Effector memory CD8-positive, alpha-beta T cell (primary cell): ENCODE measurements around the gene DGLUCY.
"Not testable (repeated sequence)": the region's sequence is repeated elsewhere in the genome, so short reads cannot be mapped to it uniquely, and the experiment has no call there.

Experiments
- ATAC-seq: fragments of 150-1000 bp; cut with Tn5 transposase; replicated peaks from 2 replicates; pipeline ENCODE4 v1.10.0; 2021; ENCODE audit warnings: mild to moderate bottlenecking, moderate library complexity
- DNase-seq, 3 experiments: peaks; one replicate each; pipeline ENCODE4 v3.0.0; 2021
- H3K27ac Mint-ChIP-seq, 2 donors: one replicate each; pipeline ENCODE4 v1.8.0; 2022; ENCODE audit warnings: mild to moderate bottlenecking in 2 of 2, mixed read lengths in 2 of 2, moderate library complexity in 2 of 2
- H3K27me3 Mint-ChIP-seq, 2 donors: one replicate each; pipeline ENCODE4 v1.8.0; 2022; ENCODE audit warnings: mixed read lengths in 2 of 2
- H3K36me3 Mint-ChIP-seq: one replicate; pipeline ENCODE4 v1.8.0; 2022; ENCODE audit warnings: mild to moderate bottlenecking, moderate library complexity, mixed read lengths; ENCODE audit not compliant: insufficient read depth
- H3K4me1 Mint-ChIP-seq, 2 donors: one replicate each; pipeline ENCODE4 v1.8.0; 2022; ENCODE audit warnings: low read depth in 2 of 2, mixed read lengths in 2 of 2
- H3K4me3 Mint-ChIP-seq, 2 donors: one replicate each; pipeline ENCODE4 v1.8.0; 2022; ENCODE audit warnings: mild to moderate bottlenecking in 2 of 2, mixed read lengths in 2 of 2, moderate library complexity in 2 of 2
- H3K9me3 Mint-ChIP-seq, 2 donors: one replicate each; pipeline ENCODE4 v1.8.0; 2022; ENCODE audit warnings: mixed read lengths in 2 of 2

DGLUCY gene

GRCh38 chr14:91233936-91234790 is 120.3 kb downstream of the DGLUCY start:
- DNase-seq (no peak), ATAC-seq (no peak)
- H3K4me1 Mint-ChIP-seq: peaks cover 57 to 71% of the 10 kb centered on the region in 2 donors
- H3K9me3 Mint-ChIP-seq: no peaks in the 10 kb centered on the region
- no peak overlapping the region for H3K4me3 Mint-ChIP-seq
- peaks cover 35% of the 10 kb centered on the region for H3K36me3 Mint-ChIP-seq
- H3K27ac Mint-ChIP-seq: peak overlapping the region; percentile 15 to 95
- H3K27me3 Mint-ChIP-seq: no peaks in the 10 kb centered on the region

GRCh38 chr14:91234791-91235114 is 120.9 kb downstream of the DGLUCY start:
- H3K27ac Mint-ChIP-seq: peak overlapping the region; percentile 15 to 95
- no peak for ATAC-seq
- H3K36me3 Mint-ChIP-seq: peaks cover 29% of the 10 kb centered on the region
- no peak overlapping the region for H3K4me3 Mint-ChIP-seq
- H3K9me3 Mint-ChIP-seq: no peaks in the 10 kb centered on the region
- no peaks in the 10 kb centered on the region for H3K27me3 Mint-ChIP-seq
- no peak for DNase-seq
- H3K4me1 Mint-ChIP-seq: peaks cover 55 to 71% of the 10 kb centered on the region in 2 donors

GRCh38 chr14:91235841-91236240 is 122.0 kb downstream of the DGLUCY start:
- Mint-ChIP-seq H3K27me3 (no peaks in the 10 kb centered on the region), H3K27ac (peak overlapping the region; percentile 44 to 95), H3K4me1 (peaks cover 53 to 69% of the 10 kb centered on the region in 2 donors), H3K4me3 (peak overlapping the region in 1 of 2 donors; percentile 14), H3K9me3 (no peaks in the 10 kb centered on the region), H3K36me3 (peaks cover 28% of the 10 kb centered on the region)
- DNase-seq: no peak
- ATAC-seq: no peak

- no peaks in the 10 kb centered on the region for H3K27me3 Mint-ChIP-seq
- H3K36me3 Mint-ChIP-seq: peaks cover 35% of the 10 kb centered on the region
- no peak for ATAC-seq
- no peaks in the 10 kb centered on the region for H3K9me3 Mint-ChIP-seq
- peaks cover 55 to 71% of the 10 kb centered on the region in 2 donors for H3K4me1 Mint-ChIP-seq
- H3K4me3 Mint-ChIP-seq: no peak overlapping the region
- no peak for DNase-seq
- H3K27ac Mint-ChIP-seq: peak overlapping the region in 1 of 2 donors; percentile 94
Observed at GRCh38 chr14:91237219-91237618, 123.3 kb downstream of the DGLUCY start.

GRCh38 chr14:91238085-91238484 is 124.2 kb downstream of the DGLUCY start:
- Mint-ChIP-seq H3K27me3 (no peaks in the 10 kb centered on the region), H3K9me3 (no peaks in the 10 kb centered on the region), H3K4me1 (peaks cover 57 to 75% of the 10 kb centered on the region in 2 donors), H3K27ac (peak overlapping the region; percentile 79 to 94), H3K4me3 (peak overlapping the region in 1 of 2 donors; percentile 86), H3K36me3 (peaks cover 43% of the 10 kb centered on the region)
- ATAC-seq (no peak), DNase-seq (no peak)

GRCh38 chr14:91238661-91239060 is 124.8 kb downstream of the DGLUCY start:
- no peaks in the 10 kb centered on the region for H3K9me3 Mint-ChIP-seq
- H3K4me3 Mint-ChIP-seq: peak overlapping the region; percentile 64 to 86
- H3K27ac Mint-ChIP-seq: peak overlapping the region; percentile 79 to 94
- ATAC-seq (no peak), DNase-seq (no peak)
- peaks cover 63 to 76% of the 10 kb centered on the region in 2 donors for H3K4me1 Mint-ChIP-seq
- no peaks in the 10 kb centered on the region for H3K27me3 Mint-ChIP-seq
- H3K36me3 Mint-ChIP-seq: peaks cover 49% of the 10 kb centered on the region

- Mint-ChIP-seq H3K4me3 (peak overlapping the region; percentile 86 to 89), H3K27ac (peak overlapping the region; percentile 91 to 94), H3K36me3 (peaks cover 58% of the 10 kb centered on the region), H3K9me3 (no peaks in the 10 kb centered on the region), H3K4me1 (peaks cover 75 to 84% of the 10 kb centered on the region in 2 donors), H3K27me3 (no peaks in the 10 kb centered on the region)
- DNase-seq (peak in 1 of 3 experiments; percentile 18), ATAC-seq (peak; percentile 10)
Observed at GRCh38 chr14:91241863-91242262, 128.0 kb downstream of the DGLUCY start.

GRCh38 chr14:91242635-91243034 is 128.8 kb downstream of the DGLUCY start:
- Mint-ChIP-seq H3K9me3 (no peaks in the 10 kb centered on the region), H3K4me1 (peaks cover 76 to 88% of the 10 kb centered on the region in 2 donors), H3K4me3 (peak overlapping the region; percentile 86 to 89), H3K27ac (peak overlapping the region; percentile 91 to 94), H3K36me3 (peaks cover 55% of the 10 kb centered on the region), H3K27me3 (no peaks in the 10 kb centered on the region)
- DNase-seq: no peak
- no peak for ATAC-seq

GRCh38 chr14:91243074-91243471 is 129.2 kb downstream of the DGLUCY start:
- Mint-ChIP-seq H3K27ac (peak overlapping the region; percentile 91 to 94), H3K9me3 (no peaks in the 10 kb centered on the region), H3K4me3 (peak overlapping the region; percentile 86 to 89), H3K36me3 (peaks cover 59% of the 10 kb centered on the region), H3K27me3 (no peaks in the 10 kb centered on the region), H3K4me1 (peaks cover 76 to 88% of the 10 kb centered on the region in 2 donors)
- DNase-seq (no peak), ATAC-seq (no peak)

- Mint-ChIP-seq H3K27me3 (no peaks in the 10 kb centered on the region), H3K9me3 (no peaks in the 10 kb centered on the region), H3K4me3 (peak within 1 kb of the TSS; percentile 86 to 89), H3K27ac (peak within 1 kb of the TSS; percentile 91 to 94), H3K4me1 (peaks cover 80 to 81% of the 10 kb centered on the region in 2 donors), H3K36me3 (peaks cover 60% of the 10 kb centered on the region)
- DNase-seq (peak in 1 of 3 experiments; percentile 26), ATAC-seq (peak; percentile 11)
Observed at GRCh38 chr14:91244501-91244901, 130.6 kb downstream of the DGLUCY start, which contains the start of gene GPR68. Gene GPR68, minus strand, starts transcription at chr14:91244704. Its CDS starts 9,654 bp downstream, at chr14:91235050.

GRCh38 chr14:91245029-91245428 is 131.2 kb downstream of the DGLUCY start:
- DNase-seq (peak in 2 of 3 experiments; percentile 60 to 61), ATAC-seq (peak; percentile 47)
- Mint-ChIP-seq H3K4me3 (peak overlapping the region; percentile 86 to 89), H3K27me3 (no peaks in the 10 kb centered on the region), H3K4me1 (peaks cover 81 to 82% of the 10 kb centered on the region in 2 donors), H3K27ac (peak overlapping the region; percentile 91 to 94), H3K36me3 (peaks cover 65% of the 10 kb centered on the region), H3K9me3 (no peaks in the 10 kb centered on the region)

- H3K4me3 Mint-ChIP-seq: peak overlapping the region; percentile 86 to 89
- H3K4me1 Mint-ChIP-seq: peaks cover 83% of the 10 kb centered on the region in 2 donors
Observed at GRCh38 chr14:91245616-91246015, 131.7 kb downstream of the DGLUCY start.

GRCh38 chr14:91246051-91246852 is 132.4 kb downstream of the DGLUCY start:
- Mint-ChIP-seq H3K4me3 (peak overlapping the region; percentile 86 to 89), H3K9me3 (no peaks in the 10 kb centered on the region), H3K36me3 (peaks cover 74% of the 10 kb centered on the region), H3K4me1 (peaks cover 81 to 82% of the 10 kb centered on the region in 2 donors), H3K27me3 (no peaks in the 10 kb centered on the region), H3K27ac (peak overlapping the region; percentile 91 to 94)
- DNase-seq: peak in 2 of 3 experiments; percentile 65 to 68
- ATAC-seq: peak; percentile 65

More at GRCh38 chr14:91245616-91246015, 131.7 kb downstream of the DGLUCY start:
- not testable (repeated sequence) for ATAC-seq, H3K27me3 Mint-ChIP-seq, DNase-seq, H3K9me3 Mint-ChIP-seq
- H3K27ac Mint-ChIP-seq: peak overlapping the region; percentile 91 to 94
- peaks cover 71% of the 10 kb centered on the region for H3K36me3 Mint-ChIP-seq
